Activated T-cell treated with anti-CD3 and anti-CD28 coated beads for 24 hours (primary cell): ENCODE results near the gene BBS9.
"Not testable (repeated sequence)": the region's sequence is repeated elsewhere in the genome, so short reads cannot be mapped to it uniquely, and the experiment has no call there.

ENCODE experiments used
- DNase-seq: peaks from one replicate; pipeline ENCODE4 v3.0.0-alpha.2; 2020; ENCODE audit warnings: low read depth

Gene BBS9

DNA sequence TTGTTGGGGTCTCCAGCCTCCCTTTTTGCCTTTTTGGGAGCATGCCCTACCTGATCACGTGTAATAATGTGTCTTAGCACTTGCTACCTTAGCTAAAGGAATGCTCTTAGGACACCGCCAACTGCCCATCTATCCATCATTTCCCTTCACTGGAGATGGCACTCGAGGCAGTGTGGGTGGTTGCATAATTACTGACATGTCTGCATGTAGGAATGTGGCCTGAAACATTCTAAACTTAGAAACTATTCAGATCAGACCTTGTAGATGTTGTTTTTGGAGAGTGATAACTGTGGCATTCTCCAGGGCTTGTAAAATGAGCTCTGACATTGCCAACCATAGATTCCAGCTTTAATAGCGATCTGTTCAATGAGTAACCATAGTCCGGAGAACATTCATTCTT lies 365.8 kb downstream of the BBS9 start:
- DNase-seq = no peak

GRCh38 chr7:33497051-33497450 lies 367.7 kb downstream of the BBS9 start:
- DNase-seq = no peak

- DNase-seq = no peak
Measured at GRCh38 chr7:33500703-33501701, 371.6 kb downstream of the BBS9 start.

- no peak for DNase-seq
Measured at GRCh38 chr7:33503014-33503413, 373.6 kb downstream of the BBS9 start.

GRCh38 chr7:33503736-33504135 lies 374.4 kb downstream of the BBS9 start:
- no peak for DNase-seq

- no peak for DNase-seq
Measured at GRCh38 chr7:33504266-33504665, 374.9 kb downstream of the BBS9 start.

DNA sequence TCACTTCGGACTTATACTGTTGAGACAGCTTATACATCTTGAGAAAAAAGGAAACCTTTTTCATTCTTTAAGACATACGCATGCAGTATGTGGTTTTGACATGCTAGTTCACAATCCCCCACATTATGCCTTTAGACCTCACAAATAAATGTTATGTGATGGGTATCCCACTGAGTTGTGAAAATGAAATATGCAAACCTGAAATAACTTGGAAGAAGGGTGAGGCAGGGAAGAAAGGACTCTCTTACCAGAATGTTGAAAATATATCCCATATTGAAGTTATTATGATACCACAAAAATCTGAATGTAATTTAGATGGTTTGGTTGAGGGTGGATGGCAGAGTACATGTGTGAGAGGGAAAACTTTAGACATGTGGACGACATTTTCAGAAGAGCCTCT lies 379.8 kb downstream of the BBS9 start:
- DNase-seq = no peak

- DNase-seq = no peak
Measured at GRCh38 chr7:33511778-33512177, 382.4 kb downstream of the BBS9 start.

GRCh38 chr7:33516568-33516967 lies 387.2 kb downstream of the BBS9 start:
- DNase-seq = no peak

- no peak for DNase-seq
Measured at GRCh38 chr7:33517191-33517590, 387.8 kb downstream of the BBS9 start.

DNA sequence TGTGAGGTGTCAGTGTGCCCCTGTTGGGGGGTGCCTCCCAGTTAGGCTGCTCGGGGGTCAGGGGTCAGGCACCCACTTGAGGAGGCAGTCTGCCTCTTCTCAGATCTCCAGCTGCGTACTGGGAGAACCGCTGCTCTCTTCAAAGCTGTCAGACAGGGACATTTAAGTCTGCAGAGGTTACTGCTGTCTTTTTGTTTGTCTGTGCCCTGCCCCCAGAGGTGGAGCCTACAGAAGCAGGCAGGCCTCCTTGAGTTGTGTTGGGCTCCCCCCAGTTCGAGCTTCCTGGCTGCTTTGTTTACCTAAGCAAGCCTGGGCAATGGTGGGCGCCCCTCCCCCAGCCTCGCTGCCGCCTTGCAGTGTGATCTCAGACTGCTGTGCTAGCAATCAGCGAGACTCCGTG lies 397.6 kb downstream of the BBS9 start:
- not testable (repeated sequence) for DNase-seq

DNA sequence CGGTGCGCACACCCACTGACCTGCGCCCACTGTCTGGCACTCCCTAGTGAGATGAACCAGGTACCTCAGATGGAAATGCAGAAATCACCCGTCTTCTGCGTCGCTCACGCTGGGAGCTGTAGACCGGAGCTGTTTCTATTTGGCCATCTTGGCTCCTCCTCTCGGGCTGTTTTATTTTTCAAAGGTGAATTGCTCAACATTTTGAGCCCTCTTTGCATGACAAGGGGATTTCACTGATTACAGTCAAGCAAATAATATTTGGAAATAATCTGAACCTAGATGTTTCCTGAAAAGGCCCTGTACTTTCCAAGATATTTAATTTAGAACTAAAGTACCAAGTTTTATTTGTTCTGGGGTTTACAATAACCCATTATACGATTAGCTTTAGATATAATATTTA lies 398.2 kb downstream of the BBS9 start:
- not testable (repeated sequence) for DNase-seq

DNA sequence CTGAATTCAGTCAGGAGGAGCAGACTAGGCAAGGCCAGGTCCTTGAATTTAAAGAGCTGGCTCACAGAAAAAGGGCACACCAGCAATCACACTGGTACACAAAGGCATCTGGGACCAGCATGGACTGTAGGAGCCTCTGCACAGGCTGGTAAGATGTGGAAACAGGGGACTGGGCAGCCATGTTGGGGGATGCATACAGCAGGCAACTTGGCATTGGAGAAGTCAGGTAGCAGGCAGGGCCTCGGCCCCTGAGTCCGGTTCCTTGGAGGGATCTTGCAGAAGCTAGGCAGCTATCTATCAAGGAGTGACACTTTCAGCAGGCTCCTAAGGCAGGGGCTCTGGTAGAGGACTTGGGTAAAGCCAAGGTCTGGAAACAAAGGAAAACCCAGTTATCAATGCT lies 399.7 kb downstream of the BBS9 start:
- DNase-seq = no peak

DNA sequence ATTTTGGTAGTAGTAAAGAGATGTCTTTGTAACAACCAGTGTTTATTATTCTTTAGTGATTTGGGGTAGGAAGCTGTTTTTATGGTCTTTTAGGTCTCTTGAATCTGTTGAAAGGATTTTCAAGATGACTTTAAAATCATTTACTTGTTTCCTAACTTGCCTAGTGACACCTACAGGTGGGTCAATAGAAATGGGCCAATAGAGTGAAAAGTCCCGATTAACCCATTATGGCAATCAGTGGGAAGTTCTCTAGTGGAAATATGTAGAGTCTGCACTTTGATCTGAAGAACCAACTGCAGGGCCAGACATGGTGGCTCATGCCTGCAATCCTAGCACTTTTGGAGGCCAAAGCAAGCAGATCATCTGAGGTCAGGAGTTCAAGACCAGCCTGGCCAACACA lies 401.3 kb downstream of the BBS9 start:
- no peak for DNase-seq

- DNase-seq = no peak
Measured at GRCh38 chr7:33531888-33532287, 402.5 kb downstream of the BBS9 start.

- no peak for DNase-seq
Measured at GRCh38 chr7:33534833-33535232, 405.5 kb downstream of the BBS9 start.

DNA sequence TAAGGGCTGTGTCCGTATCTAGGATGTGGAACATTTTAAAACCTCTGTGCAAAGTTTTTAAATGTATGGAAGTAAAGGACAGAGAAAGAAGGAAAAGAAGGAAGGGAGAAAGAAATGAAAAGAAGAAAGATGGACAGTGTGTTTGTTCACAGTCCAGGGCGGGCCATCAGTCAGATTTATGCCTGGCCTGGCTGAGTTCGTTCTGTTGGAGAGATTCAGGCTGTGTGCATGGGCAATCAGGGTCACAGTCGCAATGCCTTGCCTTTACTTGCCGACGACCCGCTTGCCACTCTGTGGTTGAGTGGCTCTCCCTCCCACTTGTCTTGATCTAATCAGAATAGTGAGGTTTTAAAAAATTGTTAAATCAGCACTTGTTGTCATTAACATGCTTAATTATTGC lies 406.6 kb downstream of the BBS9 start:
- DNase-seq = no peak

DNA sequence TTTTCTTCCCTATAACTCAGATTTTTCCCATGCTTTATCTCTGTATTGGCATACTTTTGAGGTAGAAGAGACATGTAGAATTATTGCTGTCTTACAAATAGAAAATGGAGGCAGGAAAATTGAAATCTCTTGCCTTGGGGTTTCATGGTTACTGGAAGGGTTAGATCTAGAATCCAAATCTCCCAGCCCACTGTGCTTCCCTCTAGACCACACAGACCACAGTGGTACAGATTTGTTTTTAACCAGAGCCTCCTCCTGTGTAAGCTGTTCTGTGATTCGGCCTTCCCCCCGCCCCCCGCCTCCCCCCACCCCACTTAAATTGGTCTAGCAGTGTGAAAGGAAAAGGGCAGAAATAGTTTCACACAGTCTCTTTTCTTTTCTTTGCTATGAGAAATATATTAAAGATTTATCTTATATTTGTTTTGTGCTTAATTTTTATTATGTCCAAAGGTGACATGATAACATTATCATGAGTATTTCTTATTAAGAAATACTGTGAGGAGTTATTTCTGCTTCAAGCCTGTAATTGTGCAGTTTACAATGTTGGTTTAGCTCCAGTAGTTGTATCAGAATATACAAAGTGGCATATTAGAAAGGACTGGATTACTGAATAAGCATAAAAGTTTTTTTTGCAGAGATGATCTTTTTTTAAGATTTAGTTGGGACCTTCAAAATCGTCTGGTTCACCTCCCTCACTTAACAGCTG lies 407.2 kb downstream of the BBS9 start:
- no peak for DNase-seq

GRCh38 chr7:33537104-33537477 lies 407.7 kb downstream of the BBS9 start:
- DNase-seq = no peak

DNA sequence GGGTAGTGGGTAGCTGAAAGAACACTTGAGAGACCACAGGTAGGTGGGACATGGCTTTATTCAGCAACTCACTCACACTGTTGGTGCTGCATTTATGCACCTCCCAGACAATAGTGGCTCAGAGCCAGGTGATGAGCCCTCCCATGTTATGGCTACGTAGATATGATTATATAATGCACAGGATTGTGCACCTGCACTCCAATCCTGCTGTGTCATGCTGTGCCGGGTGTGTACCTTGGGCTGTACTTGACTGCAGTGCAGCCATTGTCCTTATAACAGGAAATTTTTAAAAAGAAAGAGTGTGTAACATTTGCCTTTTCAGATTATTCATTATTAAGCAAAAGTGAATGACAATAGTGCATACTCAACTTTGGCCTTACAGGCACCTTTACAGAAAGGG lies 409.8 kb downstream of the BBS9 start:
- DNase-seq = no peak

- DNase-seq = no peak
Measured at GRCh38 chr7:33539659-33540400, 410.5 kb downstream of the BBS9 start.

- DNase-seq = no peak
Measured at GRCh38 chr7:33547880-33548279, 418.5 kb downstream of the BBS9 start.

GRCh38 chr7:33550363-33550762 lies 421.0 kb downstream of the BBS9 start:
- DNase-seq = no peak
